Endothelial cell of umbilical vein (primary cell): ENCODE results near the gene CRK. TPM values are rescaled to one million over a fixed set of nuclear protein-coding genes. Genes with fewer than 3 reads are reported as not detected.

Experiments
- BruUV-seq: library from RNA; stranded (reverse); fragments of 400-500 nt; replicated peaks from 2 replicates; lab custom pipeline; 2021; lab: Mats Ljungman, UMichigan
- CTCF ChIA-PET: fragments of 300-600, 350-600 bp; sonication (Branson Sonifier 250); formaldehyde crosslinking; loops from one replicate; lab custom pipeline; 2021; ENCODE audit warnings: antibody characterized with exemption, inconsistent platforms; lab: Charles Lee
- POLR2A ChIA-PET: fragments of 300-600, 350-600 bp; sonication (Branson Sonifier 250); formaldehyde crosslinking; loops from one replicate; lab custom pipeline; 2021; ENCODE audit warnings: antibody characterized with exemption, inconsistent platforms; lab: Charles Lee
- DNase-seq: peaks from one replicate; pipeline ENCODE4 v3.0.0-alpha.2; 2011; ENCODE audit warnings: low read depth, low spot score
- FAIRE-seq: peaks from 2 replicates; lab custom pipeline; 2011; peaks lifted over from hg19 to GRCh38; lab: Jason Lieb, UNC
- H2AFZ ChIP-seq: 2 replicates; pipeline ENCODE4 v1.6.0; 2012; ENCODE audit warnings: low read depth, low read length, control low read depth, inconsistent platforms
- H3K27ac ChIP-seq: 2 replicates; pipeline ENCODE4 v1.5.1; 2011; ENCODE audit warnings: low read depth, mild to moderate bottlenecking, control low read depth, low read length, moderate library complexity; ENCODE audit not compliant: insufficient read depth
- H3K27me3 ChIP-seq, 2 experiments: 2 replicates each; pipeline versions ENCODE4 v1.6.0 to v1.6.1; 2011; ENCODE audit warnings: low read length in 2 of 2, mixed read lengths in 1 of 2; ENCODE audit not compliant: control insufficient read depth in 2 of 2, insufficient read depth in 2 of 2
- H3K36me3 ChIP-seq, 2 experiments: 2 replicates in 1 of 2; 3 replicates in 1 of 2; pipeline ENCODE4 v1.5.1; 2011; ENCODE audit warnings: low read length in 2 of 2, mild to moderate bottlenecking in 1 of 2, moderate library complexity in 1 of 2; ENCODE audit not compliant: control insufficient read depth in 2 of 2, insufficient read depth in 2 of 2; ENCODE audit errors: extremely low read depth in 1 of 2
- H3K4me1 ChIP-seq: 3 replicates; pipeline ENCODE4 v1.5.1; 2011; ENCODE audit warnings: mild to moderate bottlenecking, low read length; ENCODE audit not compliant: control insufficient read depth, insufficient read depth; ENCODE audit errors: extremely low read depth
- H3K4me2 ChIP-seq: 2 replicates; pipeline ENCODE4 v1.6.1; 2011; ENCODE audit warnings: low read length, control low read depth, mixed read lengths; ENCODE audit not compliant: insufficient read depth
- H3K4me3 ChIP-seq, 3 experiments: fragments of 200-600 bp in 1 of 3; sonication (generic), shearing (Covaris generic) in 1 of 3; replicated peaks in 1 of 3; 2 replicates each; pipeline ENCODE4 v1.5.1; 2011 to 2016; ENCODE audit warnings: control low read depth in 3 of 3, low read length in 3 of 3, mild to moderate bottlenecking in 2 of 3, inconsistent platforms in 1 of 3, low read depth in 1 of 3, moderate library complexity in 1 of 3; ENCODE audit not compliant: insufficient read depth in 1 of 3
- H3K79me2 ChIP-seq: 2 replicates; pipeline ENCODE4 v1.6.0; 2012; ENCODE audit warnings: low read length, inconsistent platforms; ENCODE audit not compliant: control insufficient read depth, insufficient read depth
- H3K9ac ChIP-seq: replicated peaks from 2 replicates; pipeline ENCODE3; 2011; ENCODE audit warnings: low read length, control low read depth; ENCODE audit not compliant: insufficient read depth; ENCODE audit errors: extremely low read depth
- H3K9me1 ChIP-seq: replicated peaks from 3 replicates; pipeline ENCODE4 v1.6.0; 2011; ENCODE audit warnings: mild to moderate bottlenecking, low read length; ENCODE audit not compliant: control insufficient read depth, insufficient read depth; ENCODE audit errors: extremely low read depth
- H3K9me3 ChIP-seq: replicated peaks from 2 replicates; pipeline ENCODE4 v1.5.1; 2012; ENCODE audit warnings: low read length, inconsistent platforms; ENCODE audit not compliant: control insufficient read depth, insufficient read depth
- H4K20me1 ChIP-seq: replicated peaks from 2 replicates; pipeline ENCODE3; 2011; ENCODE audit warnings: mild to moderate bottlenecking, low read length; ENCODE audit not compliant: control insufficient read depth, insufficient read depth; ENCODE audit errors: extremely low read depth
- CTCF ChIP-seq, 2 donors: IDR thresholded peaks; 1 replicate in 1 of 2; 2 replicates in 1 of 2; pipeline ENCODE4 v1.5.1; 2011; ENCODE audit warnings: low read length in 2 of 2, mild to moderate bottlenecking in 2 of 2, moderate library complexity in 2 of 2, control low read depth in 1 of 2, inconsistent platforms in 1 of 2, low read depth in 1 of 2; ENCODE audit not compliant: insufficient read depth in 1 of 2; ENCODE audit errors: extremely low read depth in 1 of 2
- EZH2 ChIP-seq: IDR thresholded peaks from 2 replicates; pipeline ENCODE4 v1.6.1; 2012; ENCODE audit warnings: borderline replicate concordance, low read depth, mild to moderate bottlenecking, moderate library complexity, low read length, inconsistent platforms; ENCODE audit not compliant: severe bottlenecking
- FOS ChIP-seq: IDR thresholded peaks from 2 replicates; pipeline ENCODE4 v1.6.1; 2011; ENCODE audit warnings: mild to moderate bottlenecking, low read length, moderate library complexity, borderline replicate concordance; ENCODE audit not compliant: insufficient read depth
- GATA2 ChIP-seq: IDR thresholded peaks from 2 replicates; pipeline ENCODE4 v1.7.0; 2011; ENCODE audit warnings: low read depth, mild to moderate bottlenecking, moderate library complexity, mixed read lengths, low read length; ENCODE audit not compliant: insufficient read length, insufficient read depth
- JUN ChIP-seq: IDR thresholded peaks from 2 replicates; pipeline ENCODE4 v1.6.1; 2011; ENCODE audit warnings: borderline replicate concordance, low read depth; ENCODE audit not compliant: insufficient read length, insufficient read depth
- MAX ChIP-seq: IDR thresholded peaks from 2 replicates; pipeline ENCODE4 v1.6.1; 2011; ENCODE audit not compliant: insufficient read depth, insufficient read length
- MYC ChIP-seq: IDR thresholded peaks from one replicate; pipeline ENCODE4 v1.6.1; 2011; ENCODE audit warnings: mild to moderate bottlenecking, low read depth, low read length
- POLR2A ChIP-seq: IDR thresholded peaks from 2 replicates; pipeline ENCODE4 v1.6.1; 2012; ENCODE audit warnings: low read depth, mild to moderate bottlenecking, control low read depth, low read length
- POLR2AphosphoS5 ChIP-seq: IDR thresholded peaks from 2 replicates; pipeline ENCODE4 v1.6.1; 2012; ENCODE audit warnings: low read depth, mild to moderate bottlenecking, control low read depth, low read length, moderate library complexity; ENCODE audit not compliant: insufficient read depth
- dilution Hi-C: fragments of 300-500 bp; cut with MboI; formaldehyde crosslinking; loops from one replicate; pipeline ENCODE4 v1.15.0; 2019; ENCODE audit warnings: low sequenced_read_pairs; ENCODE audit not compliant: extremely low pct_ligation_motif_present
- intact Hi-C: fragments of 100-400 bp; cut with micrococcal nuclease; formaldehyde crosslinking; loops from one replicate; pipeline ENCODE4 v1.10.0; 2022
- polyA plus RNA-seq, 4 experiments: library from polyadenylated mRNA; depleted of rRNA in 3 of 4; stranded (reverse) in 3 of 4; unstranded in 1 of 4; fragments of >200 nt; gene quantifications; 2 replicates each; pipeline versions ENCODE4 v1.2.1 to v1.2.3, GENCODE V29; 2011 to 2012; ENCODE audit warnings: missing spikeins in 1 of 4
- total RNA-seq: library from RNA; stranded (reverse); gene quantifications from 2 replicates; pipeline ENCODE4 v1.2.3, GENCODE V29; 2021

CRK gene
- total and polyA plus RNA-seq, 2 donors (not counting 3 experiments of a cell fraction or from before 2014, with no cell fraction given): 52.8 to 67.2 TPM

- no peak for DNase-seq
- H3K9me3 ChIP-seq: no peaks in the 10 kb centered on the region
- no peaks in the 10 kb centered on the region for H3K9me1 ChIP-seq
- H4K20me1 ChIP-seq: no peaks in the 10 kb centered on the region
- FAIRE-seq: no peak
- peaks cover 3 to 26% of the 10 kb centered on the region in 2 experiments for H3K36me3 ChIP-seq
- ChIA-PET POLR2A (no interaction called here), CTCF (interaction anchor here (0.9 to 2.0 kb wide), 3 partner anchors 23 to 67 kb away, joined by 3 to 8 read pairs (median 3); no protein-coding TSS in a partner anchor)
- H3K9ac ChIP-seq: no peak overlapping the region
- H3K4me2 ChIP-seq: no peak overlapping the region
- H3K27me3 ChIP-seq: no peaks in the 10 kb centered on the region
- BruUV-seq: no TSS peak
- H3K27ac ChIP-seq: no peak overlapping the region
- peaks cover 82% of the 10 kb centered on the region for H3K79me2 ChIP-seq
- no peak overlapping the region for H3K4me3 ChIP-seq
- dilution Hi-C loops: no loop called here
- TF ChIP-seq POLR2AphosphoS5: no peak
- no peak for TF ChIP-seq CTCF (IDR thresholded peaks at IDR 0.05; ENCODE audit: extremely low read depth in 1 of 2, insufficient read depth in 1 of 2, low read depth in 1 of 2, low read length in 2 of 2)
- no peak for TF ChIP-seq MAX
- TF ChIP-seq JUN: no peak
- TF ChIP-seq FOS: no peak
- TF ChIP-seq MYC: no peak
- TF ChIP-seq GATA2: no peak
- no peak for TF ChIP-seq POLR2A
- TF ChIP-seq EZH2: no peak
- H2AFZ ChIP-seq: no peak overlapping the region
- intact Hi-C loops: no loop called here
- H3K4me1 ChIP-seq: peaks cover 3% of the 10 kb centered on the region
Measured at GRCh38 chr17:1431631-1432104, 24.4 kb downstream of the CRK start.
